Esophagus squamous epithelium (tissue), 4 donors: ENCODE measurements around the gene ARMS2.

ENCODE experiments used
- CTCF ChIP-seq, 6 experiments: fragments of 450-650 bp in 4 of 6; fragments of 200-600 bp in 2 of 6; sonication (generic) in 2 of 6; IDR thresholded peaks; one replicate each; pipeline ENCODE4 v1.5.1; 2016 to 2019; ENCODE audit warnings: antibody characterized with exemption in 6 of 6, mild to moderate bottlenecking in 4 of 6, moderate library complexity in 4 of 6
- POLR2A ChIP-seq, 4 donors: fragments of 450-650 bp; IDR thresholded peaks; one replicate each; pipeline ENCODE4 v1.6.1; 2017; ENCODE audit warnings: antibody characterized with exemption in 4 of 4, mild to moderate bottlenecking in 4 of 4, moderate library complexity in 3 of 4

DNA sequence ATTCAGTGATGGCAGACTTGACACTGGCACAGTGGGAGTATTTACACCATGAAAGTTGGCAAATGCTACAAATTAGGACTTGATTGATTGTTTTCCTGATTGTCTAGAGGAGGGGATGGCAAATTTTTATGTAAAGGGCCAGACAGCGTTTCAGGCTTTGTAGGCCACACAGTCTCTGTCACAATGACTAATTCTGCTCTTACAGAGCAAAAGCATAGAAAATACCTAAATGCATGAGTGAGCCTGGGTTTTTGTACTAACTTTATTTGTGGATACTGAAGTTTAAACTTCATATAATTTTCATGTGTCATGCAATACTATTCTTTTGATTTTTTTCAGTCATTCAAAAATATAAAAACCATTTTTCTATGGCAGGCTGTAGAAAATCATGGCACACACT lies 9.0 kb upstream of the ARMS2 start:
- TF ChIP-seq CTCF (IDR thresholded peaks at IDR 0.05) (no peak), POLR2A (IDR thresholded peaks at IDR 0.05) (no peak)
